Limb (tissue), 2 donors: Measurements from ENCODE around the gene TJP1.
"Not testable (repeated sequence)": the region's sequence is repeated elsewhere in the genome, so short reads cannot be mapped to it uniquely, and the experiment has no call there.

ENCODE experiments used
- DNase-seq, 2 donors: peaks; one replicate each; pipeline ENCODE4 v3.0.0-alpha.2; 2016; ENCODE audit errors: extremely low spot score in 2 of 2

Gene TJP1

GRCh38 chr15:29840054-29840453 lies 17.8 kb upstream of the TJP1 start:
- no peak for DNase-seq

GRCh38 chr15:29838352-29839010 lies 16.2 kb upstream of the TJP1 start:
- DNase-seq = no peak

GRCh38 chr15:29835301-29835700 lies 13.0 kb upstream of the TJP1 start:
- DNase-seq = no peak

GRCh38 chr15:29832709-29833108 lies 10.4 kb upstream of the TJP1 start:
- no peak for DNase-seq

GRCh38 chr15:29826908-29827820 lies 4.9 kb upstream of the TJP1 start:
- no peak for DNase-seq

GRCh38 chr15:29825227-29825626 lies 3.0 kb upstream of the TJP1 start:
- no peak for DNase-seq

GRCh38 chr15:29822684-29823459 lies 604 bp upstream of the TJP1 start:
- no peak for DNase-seq

GRCh38 chr15:29821416-29822099 lies 710 bp downstream of the TJP1 start:
- DNase-seq = peak in 1 of 2 donors; percentile 77

- DNase-seq = no peak
Measured at GRCh38 chr15:29820394-29821154, 1.7 kb downstream of the TJP1 start.

- DNase-seq = no peak
Measured at GRCh38 chr15:29819979-29820378, 2.3 kb downstream of the TJP1 start.

GRCh38 chr15:29818141-29818540 lies 4.1 kb downstream of the TJP1 start:
- no peak for DNase-seq

- DNase-seq = not testable (repeated sequence)
Measured at GRCh38 chr15:29817455-29817854, 4.8 kb downstream of the TJP1 start.

- no peak for DNase-seq
Measured at GRCh38 chr15:29815000-29815710, 7.1 kb downstream of the TJP1 start.

- DNase-seq = no peak
Measured at GRCh38 chr15:29813009-29813408, 9.3 kb downstream of the TJP1 start.

GRCh38 chr15:29812384-29812694 lies 9.9 kb downstream of the TJP1 start:
- no peak for DNase-seq

- no peak for DNase-seq
Measured at GRCh38 chr15:29811691-29812383, 10.4 kb downstream of the TJP1 start.

GRCh38 chr15:29805708-29806104 lies 16.6 kb downstream of the TJP1 start:
- no peak for DNase-seq

- DNase-seq = no peak
Measured at GRCh38 chr15:29805043-29805707, 17.1 kb downstream of the TJP1 start.

GRCh38 chr15:29802411-29802810 lies 19.9 kb downstream of the TJP1 start:
- DNase-seq = no peak
